HepG2 (cell line): ENCODE measurements around the gene CLIC4. TPM values are rescaled to one million over a fixed set of nuclear protein-coding genes. Genes with fewer than 3 reads are reported as not detected.

Source experiments
- AKAP8 ChIP-seq: sonication (generic); formaldehyde crosslinking; IDR thresholded peaks from 2 replicates; pipeline ENCODE4 v1.5.1; 2020; ENCODE audit warnings: mild to moderate bottlenecking, missing genetic modification reagents
- CREM ChIP-seq, 2 experiments: sonication (generic) in 1 of 2; formaldehyde crosslinking in 1 of 2; IDR thresholded peaks; 2 replicates each; pipeline versions ENCODE4 v1.4.0 to v1.6.1; 2016 to 2020; ENCODE audit warnings: antibody characterized with exemption in 1 of 2, mild to moderate bottlenecking in 1 of 2, missing genetic modification reagents in 1 of 2
- FOSL1 ChIP-seq: sonication (generic); formaldehyde crosslinking; IDR thresholded peaks from 2 replicates; pipeline ENCODE4 v1.9.0; 2021; ENCODE audit warnings: missing genetic modification reagents, borderline replicate concordance
- FUBP1 ChIP-seq: sonication (generic); formaldehyde crosslinking; IDR thresholded peaks from 2 replicates; pipeline ENCODE4 v1.5.1; 2020; ENCODE audit warnings: missing genetic modification reagents, mild to moderate bottlenecking, borderline replicate concordance
- HINFP ChIP-seq: sonication (generic); formaldehyde crosslinking; IDR thresholded peaks from 2 replicates; pipeline ENCODE4 v1.4.0; 2020; ENCODE audit warnings: low read depth, mild to moderate bottlenecking, missing genetic modification reagents
- KMT2B ChIP-seq: IDR thresholded peaks from 2 replicates; pipeline ENCODE4 v1.6.1; 2016; ENCODE audit warnings: missing genetic modification reagents, missing compliant biosample characterization
- MIXL1 ChIP-seq: IDR thresholded peaks from 2 replicates; pipeline ENCODE4 v1.6.1; 2016
- NR2C2 ChIP-seq: sonication (generic); formaldehyde crosslinking; IDR thresholded peaks from 2 replicates; pipeline ENCODE4 v1.4.0; 2020; ENCODE audit warnings: missing genetic modification reagents, mild to moderate bottlenecking, moderate library complexity, borderline replicate concordance
- RCOR2 ChIP-seq: IDR thresholded peaks from 2 replicates; pipeline ENCODE4 v1.6.1; 2016; ENCODE audit warnings: missing biosample characterization, missing genetic modification reagents
- SIN3B ChIP-seq: fragments of 150-350 bp; IDR thresholded peaks from 2 replicates; pipeline ENCODE4 v1.6.1; 2014; ENCODE audit warnings: low read length
- SNAI1 ChIP-seq: sonication (generic); formaldehyde crosslinking; IDR thresholded peaks from 2 replicates; pipeline ENCODE4 v1.5.0; 2020; ENCODE audit warnings: mild to moderate bottlenecking, missing genetic modification reagents, borderline replicate concordance
- ZNF264 ChIP-seq: sonication (generic); formaldehyde crosslinking; IDR thresholded peaks from 2 replicates; pipeline ENCODE4 v1.4.0; 2020; ENCODE audit warnings: missing genetic modification reagents
- ZNF282 ChIP-seq: fragments of 450-650 bp; IDR thresholded peaks from 2 replicates; pipeline ENCODE4 v1.6.1; 2018; ENCODE audit not compliant: partially characterized antibody
- ZNF710 ChIP-seq: sonication (generic); formaldehyde crosslinking; IDR thresholded peaks from 2 replicates; pipeline ENCODE4 v1.5.0; 2020; ENCODE audit warnings: mild to moderate bottlenecking, missing genetic modification reagents, borderline replicate concordance
- ZNF790 ChIP-seq: sonication (generic); formaldehyde crosslinking; IDR thresholded peaks from 2 replicates; pipeline ENCODE4 v1.8.0; 2022; ENCODE audit warnings: missing genetic modification reagents, mild to moderate bottlenecking, borderline replicate concordance
- polyA plus RNA-seq, 8 experiments: library from polyadenylated mRNA; depleted of rRNA in 3 of 8; stranded (reverse) in 7 of 8; unstranded in 1 of 8; fragments of >200 nt; fragmentation: Illumina TruSeq in 4 of 8; extraction: Trizol in 4 of 8; gene quantifications; 2 replicates each; pipeline versions ENCODE4 v1.2.1 to v1.2.3, GENCODE V29; 2011 to 2016; ENCODE audit warnings: low read depth in 4 of 8, missing spikeins in 1 of 8, mixed read lengths in 1 of 8; ENCODE audit not compliant: insufficient read depth in 1 of 8
- total RNA-seq, 5 experiments: library from RNA; depleted of rRNA; stranded (reverse); fragments of >200 nt; fragmentation: Illumina TruSeq; extraction: Trizol; gene quantifications; 2 replicates each; pipeline ENCODE4 v1.2.3, GENCODE V29; 2016; ENCODE audit warnings: low read depth in 1 of 5
- TF ChIP-seq, protein P1 (sequence below): IDR thresholded peaks from 2 replicates; pipeline ENCODE4 v1.6.1; 2016; ENCODE audit warnings: missing compliant biosample characterization, missing genetic modification reagents, borderline replicate concordance
- TF ChIP-seq, protein P2 (sequence below): IDR thresholded peaks from 2 replicates; pipeline ENCODE4 v1.6.1; 2012; ENCODE audit warnings: low read depth, low read length, improper control_type of control experiment

Gene CLIC4
- total and polyA plus RNA-seq, 2 of the 13 experiments (the other 11 are each of a cell fraction or from before 2014, with no cell fraction given) = 23.3 to 77.4 TPM

DNA sequence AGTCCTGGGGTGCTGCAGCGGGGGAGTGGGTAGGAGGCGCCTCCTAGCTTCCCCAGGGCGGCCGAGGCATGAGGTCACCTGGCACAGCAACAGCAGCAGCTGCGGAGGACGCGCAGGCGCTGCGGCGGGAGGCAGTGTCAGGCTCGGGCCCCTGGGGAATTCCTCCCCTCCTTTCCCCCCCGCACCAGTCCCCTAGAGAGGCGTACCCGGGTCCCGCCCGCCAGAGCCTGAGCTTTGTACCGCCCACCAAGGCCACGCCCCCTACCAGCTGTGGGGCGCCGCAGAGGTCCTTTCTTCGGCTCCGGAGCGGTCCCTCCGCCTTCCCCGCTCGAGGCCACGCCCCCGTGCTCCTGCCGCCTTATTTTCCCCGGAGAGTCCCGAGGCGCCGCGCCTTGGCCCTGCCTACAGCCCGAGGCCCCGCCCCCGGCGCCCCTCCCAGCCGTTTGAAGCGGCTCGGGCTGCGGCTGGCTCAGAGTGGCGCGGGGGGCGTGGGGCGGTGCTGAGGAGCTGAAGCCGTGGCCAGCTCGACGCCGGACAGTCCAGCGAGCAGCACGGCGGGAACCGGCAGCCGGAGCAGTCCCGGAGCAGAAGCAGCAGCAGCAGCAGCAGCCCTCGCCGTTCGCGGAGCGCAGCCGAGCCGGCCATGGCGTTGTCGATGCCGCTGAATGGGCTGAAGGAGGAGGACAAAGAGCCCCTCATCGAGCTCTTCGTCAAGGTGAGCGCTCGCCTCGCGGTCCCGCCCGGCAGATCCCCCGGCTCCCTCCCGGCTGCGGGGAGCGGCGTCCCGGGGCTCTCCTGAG, at the start of gene CLIC4 (continued):
- TF ChIP-seq, protein P1, sequence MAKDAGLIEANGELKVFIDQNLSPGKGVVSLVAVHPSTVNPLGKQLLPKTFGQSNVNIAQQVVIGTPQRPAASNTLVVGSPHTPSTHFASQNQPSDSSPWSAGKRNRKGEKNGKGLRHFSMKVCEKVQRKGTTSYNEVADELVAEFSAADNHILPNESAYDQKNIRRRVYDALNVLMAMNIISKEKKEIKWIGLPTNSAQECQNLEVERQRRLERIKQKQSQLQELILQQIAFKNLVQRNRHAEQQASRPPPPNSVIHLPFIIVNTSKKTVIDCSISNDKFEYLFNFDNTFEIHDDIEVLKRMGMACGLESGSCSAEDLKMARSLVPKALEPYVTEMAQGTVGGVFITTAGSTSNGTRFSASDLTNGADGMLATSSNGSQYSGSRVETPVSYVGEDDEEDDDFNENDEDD (CRISPR knock-in tag) = peak; percentile 74; the same call in 1 of the 2 replicates
- no peak for TF ChIP-seq ZNF790 (CRISPR knock-in tag)
- no peak for TF ChIP-seq SIN3B
- peak; percentile 70; the same call in 1 of the 2 replicates for TF ChIP-seq AKAP8 (CRISPR knock-in tag)
- TF ChIP-seq KMT2B (CRISPR knock-in tag) = peak; percentile 53; the same call in 1 of the 2 replicates
- no peak for TF ChIP-seq CREM (IDR thresholded peaks at IDR 0.05)
- TF ChIP-seq CREM (CRISPR knock-in tag; IDR thresholded peaks at IDR 0.05) = no peak
- TF ChIP-seq RCOR2 = no peak
- no peak for TF ChIP-seq HINFP (CRISPR knock-in tag)
- no peak for TF ChIP-seq ZNF282
- TF ChIP-seq, protein P2, sequence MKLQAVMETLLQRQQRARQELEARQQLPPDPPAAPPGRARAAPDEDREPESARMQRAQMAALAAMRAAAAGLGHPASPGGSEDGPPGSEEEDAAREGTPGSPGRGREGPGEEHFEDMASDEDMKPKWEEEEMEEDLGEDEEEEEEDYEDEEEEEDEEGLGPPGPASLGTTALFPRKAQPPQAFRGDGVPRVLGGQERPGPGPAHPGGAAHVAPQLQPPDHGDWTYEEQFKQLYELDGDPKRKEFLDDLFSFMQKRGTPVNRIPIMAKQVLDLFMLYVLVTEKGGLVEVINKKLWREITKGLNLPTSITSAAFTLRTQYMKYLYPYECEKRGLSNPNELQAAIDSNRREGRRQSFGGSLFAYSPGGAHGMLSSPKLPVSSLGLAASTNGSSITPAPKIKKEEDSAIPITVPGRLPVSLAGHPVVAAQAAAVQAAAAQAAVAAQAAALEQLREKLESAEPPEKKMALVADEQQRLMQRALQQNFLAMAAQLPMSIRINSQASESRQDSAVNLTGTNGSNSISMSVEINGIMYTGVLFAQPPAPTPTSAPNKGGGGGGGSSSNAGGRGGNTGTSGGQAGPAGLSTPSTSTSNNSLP = no peak
- TF ChIP-seq FOSL1 (CRISPR knock-in tag) = no peak
- TF ChIP-seq ZNF710 (CRISPR knock-in tag) = peak; percentile 56
- no peak; the same call in 1 of the 2 replicates for TF ChIP-seq ZNF264 (CRISPR knock-in tag)
- 0 out of 2 replicates have a peak, but pooled peaks have one; percentile 34 for TF ChIP-seq SNAI1
- peak; percentile 63 for TF ChIP-seq MIXL1 (CRISPR knock-in tag)
- no peak for TF ChIP-seq FUBP1 (CRISPR knock-in tag)
- no peak for TF ChIP-seq NR2C2 (CRISPR knock-in tag)
